Mesodermal cell (in vitro differentiated cells): ENCODE measurements around the gene ACSL5.

ENCODE experiments used
- H3K27ac ChIP-seq: 2 replicates; pipeline ENCODE4 v1.7.0; 2013; ENCODE audit warnings: mild to moderate bottlenecking, low read depth, low read length, moderate library complexity; ENCODE audit not compliant: severe bottlenecking
- H3K36me3 ChIP-seq: 2 replicates; pipeline ENCODE4 v1.7.1; 2013; ENCODE audit warnings: mild to moderate bottlenecking, low read length, moderate library complexity; ENCODE audit not compliant: control insufficient read depth, insufficient read depth
- H3K4me1 ChIP-seq: one replicate; pipeline ENCODE4 v1.7.1; 2013; ENCODE audit warnings: mild to moderate bottlenecking, low read length; ENCODE audit not compliant: insufficient read depth, control insufficient read depth, poor library complexity, severe bottlenecking
- H3K4me3 ChIP-seq: 2 replicates; pipeline ENCODE4 v1.7.0; 2013; ENCODE audit warnings: low read length, control low read depth, mild to moderate bottlenecking; ENCODE audit not compliant: insufficient read depth, poor library complexity, severe bottlenecking; ENCODE audit errors: extremely low read depth
- H3K9me3 ChIP-seq: 2 replicates; pipeline ENCODE4 v1.7.1; 2013; ENCODE audit warnings: mild to moderate bottlenecking, low read length, moderate library complexity; ENCODE audit not compliant: control insufficient read depth
- WGBS, 2 experiments: methylation state at CpG; one replicate each; pipeline ENCODE4 v1.1.5; 2013; ENCODE audit warnings: missing lambda C conversion rate in 2 of 2; ENCODE audit not compliant: insufficient coverage in 2 of 2; 5-methylcytosine and 5-hydroxymethylcytosine counted together

Gene ACSL5

DNA sequence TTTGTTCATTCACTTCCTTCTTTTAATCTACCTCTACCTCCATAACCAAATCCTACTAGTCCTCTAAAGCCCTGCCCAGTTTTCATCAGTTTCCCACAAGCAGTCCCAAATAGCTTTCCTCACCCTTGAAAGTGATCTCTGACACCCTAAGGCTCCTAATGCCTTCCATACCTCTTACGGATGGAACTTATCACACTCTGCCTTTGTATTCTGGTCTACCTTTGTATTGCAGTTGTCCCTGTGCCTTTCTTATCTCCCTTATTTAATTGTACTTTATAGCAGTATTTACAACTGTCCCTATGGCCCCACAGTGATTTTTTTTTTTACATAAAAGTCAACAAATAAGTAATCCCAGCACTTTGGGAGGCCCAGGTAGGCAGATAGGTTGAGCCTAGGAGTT lies 33.8 kb downstream of the ACSL5 start:
- H3K9me3 ChIP-seq: no peaks in the 10 kb centered on the region

GRCh38 chr10:112409299-112409698 lies 35.4 kb downstream of the ACSL5 start:
- no peaks in the 10 kb centered on the region for H3K36me3 ChIP-seq
- no peaks in the 10 kb centered on the region for H3K9me3 ChIP-seq
- peaks cover 5% of the 10 kb centered on the region for H3K4me1 ChIP-seq
- no peak overlapping the region for H3K4me3 ChIP-seq
- 90 to 93% methylated on average over 2 of the region's 2 CpGs for WGBS, 2 experiments
- H3K27ac ChIP-seq: no peak overlapping the region

More for the DNA sequence above, 33.8 kb downstream of the ACSL5 start:
- no peak overlapping the region for H3K4me3 ChIP-seq
- peaks cover 5% of the 10 kb centered on the region for H3K4me1 ChIP-seq
- H3K36me3 ChIP-seq: no peaks in the 10 kb centered on the region
- no peak overlapping the region for H3K27ac ChIP-seq
- 88 to 89% methylated on average over 1 of the region's 1 CpG for WGBS, 2 experiments

- no peaks in the 10 kb centered on the region for H3K9me3 ChIP-seq
- WGBS, 2 experiments: 100% methylated on average over 1 of the region's 4 CpGs; no CpG with 5 or more reads in 1 of the 2 experiments
- H3K4me3 ChIP-seq: no peak overlapping the region
- H3K36me3 ChIP-seq: no peaks in the 10 kb centered on the region
- peaks cover 4% of the 10 kb centered on the region for H3K4me1 ChIP-seq
- H3K27ac ChIP-seq: no peak overlapping the region
Measured at GRCh38 chr10:112409755-112410154, 35.8 kb downstream of the ACSL5 start.

GRCh38 chr10:112412696-112413095 lies 38.8 kb downstream of the ACSL5 start:
- H3K27ac ChIP-seq: no peak overlapping the region
- WGBS, 2 experiments: 93 to 100% methylated on average over 2 of the region's 2 CpGs
- no peaks in the 10 kb centered on the region for H3K9me3 ChIP-seq
- H3K4me3 ChIP-seq: no peak overlapping the region
- no peaks in the 10 kb centered on the region for H3K36me3 ChIP-seq
- H3K4me1 ChIP-seq: no peaks in the 10 kb centered on the region

DNA sequence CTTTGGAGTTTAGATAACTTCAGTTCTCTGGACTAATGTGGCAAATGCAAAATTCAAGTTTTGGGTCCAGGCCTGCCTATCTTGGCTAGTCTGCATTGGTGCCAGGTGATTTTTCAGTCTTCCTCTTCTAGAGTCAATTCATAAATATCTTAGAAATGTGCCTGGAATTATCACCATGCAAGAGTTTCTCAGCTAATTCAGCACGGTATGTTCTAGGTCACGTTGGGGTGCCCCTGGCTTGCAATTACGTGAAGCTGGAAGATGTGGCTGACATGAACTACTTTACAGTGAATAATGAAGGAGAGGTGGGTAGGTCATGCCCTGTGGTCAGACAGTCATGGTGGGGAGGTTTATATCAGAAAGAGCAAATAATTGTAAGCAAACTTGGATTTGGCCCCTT lies 47.8 kb downstream of the ACSL5 start:
- Histone ChIP-seq H3K36me3 (no peaks in the 10 kb centered on the region), H3K4me1 (no peaks in the 10 kb centered on the region), H3K4me3 (no peak overlapping the region), H3K9me3 (no peaks in the 10 kb centered on the region), H3K27ac (no peak overlapping the region)
- 92% methylated on average over 3 of the region's 3 CpGs for WGBS, 2 experiments

- Histone ChIP-seq H3K4me1 (no peaks in the 10 kb centered on the region), H3K4me3 (no peak overlapping the region), H3K27ac (no peak overlapping the region), H3K9me3 (no peaks in the 10 kb centered on the region), H3K36me3 (peaks cover 4% of the 10 kb centered on the region)
- 80% methylated on average over 1 of the region's 2 CpGs; no CpG with 5 or more reads in 1 of the 2 experiments for WGBS, 2 experiments
Measured at GRCh38 chr10:112424651-112425050, 50.7 kb downstream of the ACSL5 start.

DNA sequence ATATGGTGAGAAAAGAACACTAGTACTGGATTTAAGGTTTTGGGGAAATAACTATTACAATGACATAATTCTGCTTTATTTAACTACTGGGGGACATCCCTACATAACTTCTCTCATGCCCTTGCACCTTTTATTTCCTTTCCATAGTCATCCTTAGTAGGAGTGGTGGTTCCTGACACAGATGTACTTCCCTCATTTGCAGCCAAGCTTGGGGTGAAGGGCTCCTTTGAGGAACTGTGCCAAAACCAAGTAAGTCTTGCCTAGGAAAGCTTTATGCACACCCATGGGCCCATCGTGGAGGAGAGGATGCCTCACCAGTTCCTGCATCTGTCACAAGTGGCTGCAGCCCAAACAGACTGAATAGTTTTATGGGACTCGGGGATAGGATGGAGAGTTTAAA lies 52.2 kb downstream of the ACSL5 start:
- Histone ChIP-seq H3K27ac (no peak overlapping the region), H3K4me3 (no peak overlapping the region)
- WGBS, 2 experiments: 100% methylated on average over 1 of the region's 2 CpGs; no CpG with 5 or more reads in 1 of the 2 experiments

GRCh38 chr10:112429147-112429546 lies 55.2 kb downstream of the ACSL5 start:
- Histone ChIP-seq H3K4me3 (no peak overlapping the region), H3K4me1 (no peaks in the 10 kb centered on the region), H3K27ac (no peak overlapping the region), H3K36me3 (peaks cover 47% of the 10 kb centered on the region), H3K9me3 (no peaks in the 10 kb centered on the region)
- 79 to 86% methylated on average over 3 of the region's 3 CpGs for WGBS, 2 experiments

More for the DNA sequence above, 52.2 kb downstream of the ACSL5 start:
- Histone ChIP-seq H3K4me1 (no peaks in the 10 kb centered on the region), H3K9me3 (no peaks in the 10 kb centered on the region), H3K36me3 (peaks cover 17% of the 10 kb centered on the region)

DNA sequence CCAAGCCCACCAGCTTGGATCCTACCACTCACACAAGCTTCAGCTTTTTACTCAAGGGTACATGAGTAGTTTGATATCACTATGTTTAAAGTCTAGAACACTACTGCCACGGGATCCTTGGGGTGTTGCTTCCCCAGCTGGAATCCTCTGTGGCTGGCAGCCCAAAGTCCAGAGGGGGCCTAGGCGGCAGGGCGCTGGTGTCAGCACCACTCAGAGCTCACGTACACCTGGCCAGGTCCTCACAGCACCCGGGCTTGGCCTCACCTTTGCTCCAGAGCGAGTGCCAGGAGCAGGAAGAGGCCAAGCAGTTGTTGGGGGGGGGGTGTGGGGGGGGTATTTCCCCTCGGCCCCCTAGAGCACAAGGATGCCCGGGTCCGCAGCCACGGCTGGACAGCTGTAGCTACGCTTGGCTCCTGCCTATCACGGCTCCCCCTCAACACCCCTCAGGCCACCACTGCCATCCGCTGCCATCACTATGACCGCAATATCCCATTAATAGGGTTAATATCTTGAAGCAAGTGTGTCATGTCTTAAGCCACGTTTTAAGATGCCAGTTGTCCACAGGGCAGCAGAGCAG lies 55.8 kb downstream of the ACSL5 start:
- H3K9me3 ChIP-seq: no peaks in the 10 kb centered on the region
- H3K36me3 ChIP-seq: peaks cover 53% of the 10 kb centered on the region
- no peaks in the 10 kb centered on the region for H3K4me1 ChIP-seq
- H3K4me3 ChIP-seq: no peak overlapping the region
- H3K27ac ChIP-seq: no peak overlapping the region
- WGBS, 2 experiments: 95 to 97% methylated on average over 10 of the region's 15 CpGs

GRCh38 chr10:112433136-112433535 lies 59.2 kb downstream of the ACSL5 start:
- Histone ChIP-seq H3K4me1 (no peaks in the 10 kb centered on the region), H3K36me3 (peaks cover 70% of the 10 kb centered on the region), H3K4me3 (no peak overlapping the region), H3K27ac (no peak overlapping the region), H3K9me3 (no peaks in the 10 kb centered on the region)
- no CpG with 5 or more reads among the region's 2 CpGs for WGBS, 2 experiments

GRCh38 chr10:112434988-112435619 lies 61.2 kb downstream of the ACSL5 start:
- Histone ChIP-seq H3K9me3 (no peaks in the 10 kb centered on the region), H3K27ac (no peak overlapping the region), H3K36me3 (peaks cover 78% of the 10 kb centered on the region), H3K4me1 (no peaks in the 10 kb centered on the region), H3K4me3 (no peak overlapping the region)
- WGBS, 2 experiments: no CpG with 5 or more reads among the region's 2 CpGs
